Activated T-cell treated with anti-CD3 and anti-CD28 coated beads, Interleukin-2, amount 50 U/mL, for 72 hours (primary cell): ENCODE results near the gene PIKFYVE. TPM values are rescaled to one million over a fixed set of nuclear protein-coding genes. Genes with fewer than 3 reads are reported as not detected.
"Not testable (repeated sequence)": the region's sequence is repeated elsewhere in the genome, so short reads cannot be mapped to it uniquely, and the experiment has no call there.

Source experiments
- ATAC-seq, 2 donors: fragments of 150-1000 bp; cut with Tn5 transposase; replicated peaks in 1 of 2; 2 replicates each; pipeline ENCODE4 v1.10.0; 2021; ENCODE audit warnings: moderate library complexity in 2 of 2, mild to moderate bottlenecking in 1 of 2
- DNase-seq, 2 donors: peaks; one replicate each; pipeline ENCODE4 v3.0.0; 2021 to 2022; ENCODE audit warnings: mixed read lengths in 1 of 2
- H3K27ac Mint-ChIP-seq: one replicate; pipeline ENCODE4 v1.8.0; 2022; ENCODE audit warnings: mild to moderate bottlenecking, moderate library complexity, mixed read lengths
- H3K27me3 Mint-ChIP-seq: one replicate; pipeline ENCODE4 v1.8.0; 2022; ENCODE audit warnings: low read depth, mixed read lengths
- H3K36me3 Mint-ChIP-seq, 2 donors: one replicate each; pipeline ENCODE4 v1.8.0; 2022; ENCODE audit warnings: mixed read lengths in 2 of 2, mild to moderate bottlenecking in 1 of 2; ENCODE audit not compliant: insufficient read depth in 2 of 2
- H3K4me1 Mint-ChIP-seq: one replicate; pipeline ENCODE4 v1.8.0; 2022; ENCODE audit warnings: low read depth, mixed read lengths
- H3K4me3 Mint-ChIP-seq, 2 donors: one replicate each; pipeline ENCODE4 v1.8.0; 2022; ENCODE audit warnings: mild to moderate bottlenecking in 2 of 2, mixed read lengths in 2 of 2, moderate library complexity in 2 of 2
- H3K9me3 Mint-ChIP-seq, 2 donors: one replicate each; pipeline ENCODE4 v1.8.0; 2022; ENCODE audit warnings: mixed read lengths in 2 of 2
- total RNA-seq, 2 donors: library from RNA; stranded (reverse); gene quantifications; one replicate each; pipeline ENCODE4 v1.2.3, GENCODE V29; 2022

Gene PIKFYVE
- total RNA-seq, 2 donors from 2014 or later: 28.8 to 29.7 TPM

DNA sequence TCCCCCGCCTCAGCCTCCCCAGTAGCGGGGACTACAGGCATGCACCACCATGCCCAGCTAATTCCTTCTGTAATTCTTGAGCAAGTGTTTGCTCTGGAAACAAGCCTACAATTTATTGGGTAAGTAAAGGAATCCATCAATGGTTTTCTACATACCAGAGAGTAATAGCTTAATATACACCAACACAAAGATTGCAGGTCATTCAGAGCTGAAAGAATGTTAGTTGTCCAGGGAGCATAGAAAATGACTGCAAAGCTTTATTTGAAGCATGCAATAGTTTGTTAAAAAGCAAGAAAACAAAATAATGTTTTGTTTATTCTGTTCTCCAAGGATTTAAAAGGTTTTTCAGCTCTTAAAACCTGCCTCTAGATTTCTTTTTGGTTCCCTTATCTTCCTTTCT lies 16.8 kb upstream of the PIKFYVE start:
- DNase-seq (no peak), ATAC-seq (no peak)
- H3K27me3 Mint-ChIP-seq: no peaks in the 10 kb centered on the region
- H3K9me3 Mint-ChIP-seq: no peaks in the 10 kb centered on the region
- H3K36me3 Mint-ChIP-seq: peaks cover 0 to 6% of the 10 kb centered on the region in 2 donors
- no peak overlapping the region for H3K27ac Mint-ChIP-seq
- peaks cover 12% of the 10 kb centered on the region for H3K4me1 Mint-ChIP-seq
- no peak overlapping the region for H3K4me3 Mint-ChIP-seq

DNA sequence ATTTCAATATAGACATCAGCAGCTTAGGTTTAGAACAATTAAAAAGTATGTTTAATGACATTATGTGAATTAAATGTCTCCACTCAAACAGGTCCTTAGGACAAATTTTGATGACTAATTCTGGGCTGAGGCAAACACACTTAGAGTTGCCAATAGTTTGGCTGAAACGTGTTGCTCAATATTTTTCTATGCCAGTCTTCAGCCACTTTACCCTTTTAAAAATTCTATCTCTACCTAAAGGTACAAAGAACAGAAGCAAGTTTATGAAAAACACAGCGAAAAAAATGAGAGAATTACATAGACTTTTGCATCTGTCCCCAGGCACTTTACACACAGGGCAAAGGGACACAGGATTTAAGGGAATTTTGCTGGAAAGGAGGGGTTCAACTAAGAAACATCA lies 15.7 kb upstream of the PIKFYVE start:
- Mint-ChIP-seq H3K4me1 (peaks cover 12% of the 10 kb centered on the region), H3K9me3 (no peaks in the 10 kb centered on the region), H3K27me3 (no peaks in the 10 kb centered on the region), H3K27ac (no peak overlapping the region), H3K4me3 (no peak overlapping the region), H3K36me3 (peaks cover 0 to 6% of the 10 kb centered on the region in 2 donors)
- ATAC-seq: no peak
- DNase-seq: no peak

DNA sequence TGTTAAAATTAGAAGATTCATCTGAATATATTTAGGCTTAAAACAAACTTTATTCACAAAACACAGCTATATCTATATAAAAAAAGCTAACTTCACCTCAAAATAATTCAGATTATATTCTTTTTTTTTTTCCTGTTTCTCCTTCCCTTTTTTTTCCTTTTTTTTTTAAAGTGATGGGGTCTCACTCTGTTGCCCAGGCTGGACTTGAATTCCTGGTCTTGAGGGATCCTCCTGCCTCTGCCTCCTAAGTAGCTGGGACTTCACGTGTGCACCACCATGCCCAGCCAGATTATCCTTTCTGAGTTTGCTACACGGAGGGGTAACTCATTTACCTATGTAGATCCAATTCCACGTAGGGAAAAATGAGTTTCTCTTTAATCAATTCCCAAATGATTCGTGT lies 15.0 kb upstream of the PIKFYVE start:
- no peak overlapping the region for H3K27ac Mint-ChIP-seq
- ATAC-seq (no peak), DNase-seq (no peak)
- peaks cover 0 to 6% of the 10 kb centered on the region in 2 donors for H3K36me3 Mint-ChIP-seq
- H3K9me3 Mint-ChIP-seq: no peaks in the 10 kb centered on the region
- H3K27me3 Mint-ChIP-seq: no peaks in the 10 kb centered on the region
- peaks cover 18% of the 10 kb centered on the region for H3K4me1 Mint-ChIP-seq
- no peak overlapping the region for H3K4me3 Mint-ChIP-seq

GRCh38 chr2:208252716-208253492 lies 13.2 kb upstream of the PIKFYVE start:
- Mint-ChIP-seq H3K36me3 (peaks cover 0 to 6% of the 10 kb centered on the region in 2 donors), H3K4me1 (peaks cover 26% of the 10 kb centered on the region), H3K4me3 (peak overlapping the region; percentile 96 to 99), H3K27me3 (no peaks in the 10 kb centered on the region), H3K27ac (no peak overlapping the region), H3K9me3 (no peaks in the 10 kb centered on the region)
- no peak for DNase-seq
- ATAC-seq: no peak

- H3K36me3 Mint-ChIP-seq: peaks cover 0 to 6% of the 10 kb centered on the region in 2 donors
Measured at GRCh38 chr2:208253600-208254117, 12.4 kb upstream of the PIKFYVE start.

DNA sequence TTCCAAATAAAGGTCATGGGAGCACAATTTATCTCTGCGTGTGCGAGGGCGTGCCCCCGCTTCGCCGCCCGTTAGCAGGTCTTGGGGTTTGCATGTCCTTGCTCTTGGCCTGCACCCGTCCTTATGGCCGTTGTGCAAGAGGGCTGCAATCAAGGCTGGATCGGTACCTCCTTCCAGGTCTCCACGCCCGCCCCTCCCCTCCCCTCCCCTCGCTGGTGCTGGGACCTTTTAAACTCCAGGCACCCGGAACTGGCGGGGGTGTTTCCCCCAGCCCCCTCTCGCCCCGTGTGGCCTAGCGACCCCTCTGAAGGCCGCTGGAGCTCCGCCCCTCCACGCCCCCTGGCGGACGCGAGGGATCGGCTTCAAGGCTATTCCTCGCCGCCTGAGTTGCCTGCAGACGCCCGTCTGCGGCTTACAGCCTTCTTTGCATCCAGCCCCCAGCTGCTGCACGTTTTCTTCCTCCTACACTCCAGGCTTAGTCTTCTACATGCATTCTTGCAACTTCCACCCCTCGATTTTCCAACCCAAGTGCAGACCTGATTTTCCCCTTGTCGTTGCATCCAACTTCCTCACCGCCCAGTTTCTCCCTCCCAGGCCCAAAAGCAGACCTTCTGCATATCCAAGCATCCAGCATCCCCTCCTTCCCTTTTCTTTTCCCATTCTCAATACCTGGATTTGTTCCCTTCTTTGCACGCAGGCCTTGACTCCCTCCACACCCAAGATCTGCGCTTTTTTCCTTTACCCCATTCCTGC lies 11.8 kb upstream of the PIKFYVE start:
- peak overlapping the region; percentile 96 to 99 for H3K4me3 Mint-ChIP-seq
- DNase-seq (peak; percentile 86 to 87), ATAC-seq (peak; percentile 80 to 82)
- H3K27me3 Mint-ChIP-seq: no peaks in the 10 kb centered on the region
- H3K4me1 Mint-ChIP-seq: peaks cover 26% of the 10 kb centered on the region
- H3K9me3 Mint-ChIP-seq: no peaks in the 10 kb centered on the region
- H3K27ac Mint-ChIP-seq: peak overlapping the region; percentile 25
- peaks cover 0 to 6% of the 10 kb centered on the region in 2 donors for H3K36me3 Mint-ChIP-seq

More at GRCh38 chr2:208253600-208254117, 12.4 kb upstream of the PIKFYVE start:
- no peak for ATAC-seq
- no peak overlapping the region for H3K27ac Mint-ChIP-seq
- peaks cover 26% of the 10 kb centered on the region for H3K4me1 Mint-ChIP-seq
- no peak for DNase-seq
- peak overlapping the region; percentile 96 to 99 for H3K4me3 Mint-ChIP-seq
- no peaks in the 10 kb centered on the region for H3K27me3 Mint-ChIP-seq
- no peaks in the 10 kb centered on the region for H3K9me3 Mint-ChIP-seq

DNA sequence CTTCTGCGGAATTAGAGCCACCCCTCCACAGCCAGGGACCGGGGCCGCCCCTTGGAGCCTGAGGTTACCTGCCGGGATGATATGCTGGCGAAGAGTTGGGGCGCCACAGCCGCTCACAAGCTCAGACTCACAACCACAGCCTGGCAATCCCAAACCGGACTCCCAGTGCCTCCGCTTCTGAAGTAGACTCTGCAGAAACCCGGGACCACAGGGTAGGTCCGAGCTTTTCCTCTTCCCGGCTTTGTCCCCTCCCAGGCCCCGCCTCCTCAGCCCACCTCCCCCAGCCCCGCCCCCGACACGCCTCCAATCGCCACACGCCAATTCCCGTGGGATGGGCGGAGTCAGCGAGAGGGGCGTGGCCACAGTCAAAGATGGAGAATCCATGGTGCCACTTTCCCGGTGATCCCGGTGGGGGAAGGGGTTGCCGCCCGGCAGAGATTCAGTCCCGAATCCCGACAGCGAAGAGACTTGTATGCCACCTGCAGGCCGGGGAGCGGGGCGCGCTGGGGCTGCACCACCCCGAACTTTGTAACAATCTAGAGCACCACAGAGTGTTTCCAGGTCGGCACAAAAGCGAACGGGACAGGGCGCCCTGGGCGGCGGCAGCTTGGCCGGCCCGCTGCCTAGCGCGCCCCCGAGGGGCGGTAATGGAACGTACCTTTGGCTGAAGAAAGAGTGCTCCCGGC lies 11.0 kb upstream of the PIKFYVE start, which contains the start of gene IDH1:
IDH1 (minus strand) TSS at position 201 of the 686 bp plus-strand sequence. CDS start 3,520 bp downstream, outside the sequence.
- Mint-ChIP-seq H3K4me3 (peak within 1 kb of the TSS; percentile 96 to 99), H3K27me3 (no peaks in the 10 kb centered on the region), H3K27ac (peak within 1 kb of the TSS; percentile 25), H3K9me3 (no peaks in the 10 kb centered on the region), H3K4me1 (peaks cover 26% of the 10 kb centered on the region), H3K36me3 (peaks cover 0 to 4% of the 10 kb centered on the region in 2 donors)
- peak; percentile 82 to 84 for ATAC-seq
- DNase-seq: peak; percentile 95 to 96

- H3K4me3 Mint-ChIP-seq: peak overlapping the region; percentile 96 to 99
- H3K27ac Mint-ChIP-seq: no peak overlapping the region
- H3K4me1 Mint-ChIP-seq: peaks cover 26% of the 10 kb centered on the region
- no peaks in the 10 kb centered on the region for H3K27me3 Mint-ChIP-seq
- H3K9me3 Mint-ChIP-seq: no peaks in the 10 kb centered on the region
- peak in 1 of 2 donors; percentile 1 for ATAC-seq
- DNase-seq: no peak
- H3K36me3 Mint-ChIP-seq: peaks cover 0 to 4% of the 10 kb centered on the region in 2 donors
Measured at GRCh38 chr2:208255557-208256106, 10.4 kb upstream of the PIKFYVE start.

DNA sequence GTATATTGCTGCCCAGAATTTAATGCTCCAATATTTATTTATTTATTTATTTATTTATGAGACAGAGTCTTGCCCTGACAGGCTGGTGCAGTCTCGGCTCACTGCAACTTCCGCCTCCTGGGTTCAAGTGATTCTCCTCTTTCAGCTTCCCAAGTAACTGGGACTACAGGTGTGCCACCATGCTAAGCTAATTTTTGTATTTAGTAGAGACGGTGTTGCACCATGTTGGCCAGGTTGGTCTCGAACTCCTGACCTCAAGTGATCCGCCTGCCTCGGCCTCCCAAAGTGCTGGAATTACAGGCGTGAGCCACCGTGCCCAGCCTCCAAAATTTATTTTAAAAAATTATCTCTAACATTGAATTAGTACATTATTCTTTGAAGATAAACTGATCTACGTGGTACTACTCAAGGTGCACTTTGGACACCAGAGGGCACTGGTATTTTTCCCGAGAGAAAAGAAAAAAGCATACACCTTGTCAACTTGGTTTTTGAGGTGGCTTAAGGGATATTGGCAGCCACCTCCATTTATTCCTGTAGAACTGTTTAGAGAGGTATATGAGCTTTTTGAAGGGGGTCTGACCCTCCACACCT lies 9.8 kb upstream of the PIKFYVE start:
- H3K4me1 Mint-ChIP-seq: peaks cover 26% of the 10 kb centered on the region
- ATAC-seq: no peak
- H3K27me3 Mint-ChIP-seq: no peaks in the 10 kb centered on the region
- peaks cover 0 to 4% of the 10 kb centered on the region in 2 donors for H3K36me3 Mint-ChIP-seq
- DNase-seq: no peak
- H3K27ac Mint-ChIP-seq: no peak overlapping the region
- H3K4me3 Mint-ChIP-seq: peak overlapping the region; percentile 96 to 99
- H3K9me3 Mint-ChIP-seq: no peaks in the 10 kb centered on the region

- H3K27me3 Mint-ChIP-seq, H3K9me3 Mint-ChIP-seq, H3K36me3 Mint-ChIP-seq, DNase-seq, H3K27ac Mint-ChIP-seq, ATAC-seq, H3K4me3 Mint-ChIP-seq: not testable (repeated sequence)
- H3K4me1 Mint-ChIP-seq: peaks cover 26% of the 10 kb centered on the region
Measured at GRCh38 chr2:208256849-208257813, 8.9 kb upstream of the PIKFYVE start.

GRCh38 chr2:208265371-208265800 lies 669 bp upstream of the PIKFYVE start:
- Mint-ChIP-seq H3K27ac (peak overlapping the region; percentile 90), H3K9me3 (peaks cover 0 to 5% of the 10 kb centered on the region in 2 donors), H3K27me3 (no peaks in the 10 kb centered on the region), H3K36me3 (no peaks in the 10 kb centered on the region), H3K4me3 (peak overlapping the region; percentile 85 to 95), H3K4me1 (peaks cover 43% of the 10 kb centered on the region)
- ATAC-seq (peak; percentile 57 to 63), DNase-seq (peak; percentile 50 to 58)
